ENCODE results near the gene MYBPHL.

GRCh38 chr1:109261578-109261977, 45.2 kb downstream of the MYBPHL start:
- TF ChIP-seq, protein P1, sequence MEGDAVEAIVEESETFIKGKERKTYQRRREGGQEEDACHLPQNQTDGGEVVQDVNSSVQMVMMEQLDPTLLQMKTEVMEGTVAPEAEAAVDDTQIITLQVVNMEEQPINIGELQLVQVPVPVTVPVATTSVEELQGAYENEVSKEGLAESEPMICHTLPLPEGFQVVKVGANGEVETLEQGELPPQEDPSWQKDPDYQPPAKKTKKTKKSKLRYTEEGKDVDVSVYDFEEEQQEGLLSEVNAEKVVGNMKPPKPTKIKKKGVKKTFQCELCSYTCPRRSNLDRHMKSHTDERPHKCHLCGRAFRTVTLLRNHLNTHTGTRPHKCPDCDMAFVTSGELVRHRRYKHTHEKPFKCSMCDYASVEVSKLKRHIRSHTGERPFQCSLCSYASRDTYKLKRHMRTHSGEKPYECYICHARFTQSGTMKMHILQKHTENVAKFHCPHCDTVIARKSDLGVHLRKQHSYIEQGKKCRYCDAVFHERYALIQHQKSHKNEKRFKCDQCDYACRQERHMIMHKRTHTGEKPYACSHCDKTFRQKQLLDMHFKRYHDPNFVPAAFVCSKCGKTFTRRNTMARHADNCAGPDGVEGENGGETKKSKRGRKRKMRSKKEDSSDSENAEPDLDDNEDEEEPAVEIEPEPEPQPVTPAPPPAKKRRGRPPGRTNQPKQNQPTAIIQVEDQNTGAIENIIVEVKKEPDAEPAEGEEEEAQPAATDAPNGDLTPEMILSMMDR (IDR thresholded peaks at IDR 0.05) = no peak
- no peak for TF ChIP-seq EP300 (IDR thresholded peaks at IDR 0.05; ENCODE audit: low read depth)
- no peak for TF ChIP-seq POLR2A (IDR thresholded peaks at IDR 0.05)
